ENCODE results near the gene DOCK2. TPM values are rescaled to one million over a fixed set of nuclear protein-coding genes. Genes with fewer than 3 reads are reported as not detected.

Gene DOCK2
- total and polyA plus RNA-seq, 2 donors (not counting 1 experiment from before 2014, with no cell fraction given) = 112 to 330 TPM

- ChIA-PET POLR2A (no interaction called here), CTCF (no interaction called here)
- Histone ChIP-seq H4K20me1 (ENCODE audit: control insufficient read depth, insufficient read depth, low read length, poor library complexity, severe bottlenecking) (peaks cover 99% of the 10 kb centered on the region), H3K36me3 (replicated peaks in 1 of 2; ENCODE audit: control extremely low read depth in 1 of 2, control insufficient read depth in 1 of 2, extremely low read depth in 1 of 2, insufficient read depth in 2 of 2, low read length in 1 of 2) (peaks cover 0 to 44% of the 10 kb centered on the region in 2 experiments), H3K27me3 (replicated peaks in 1 of 4; ENCODE audit: control extremely low read depth in 1 of 4, control insufficient read depth in 3 of 4, insufficient read depth in 4 of 4, low read length in 3 of 4) (no peaks in the 10 kb centered on the region), H3K79me2 (ENCODE audit: control insufficient read depth, insufficient read depth, low read length) (peaks cover 100% of the 10 kb centered on the region), H3K4me3 (ENCODE audit: control extremely low read depth in 1 of 5, extremely low read depth in 1 of 5, insufficient read depth in 1 of 5, low read depth in 2 of 5, low read length in 4 of 5) (no peak overlapping the region), H3K27ac (ENCODE audit: low read length in 2 of 2) (peak overlapping the region in 1 of 2 donors; percentile 76), H3K9me3 (ENCODE audit: control extremely low read depth in 1 of 3, control insufficient read depth in 2 of 3, insufficient read depth in 1 of 3, low read length in 2 of 3) (no peaks in the 10 kb centered on the region), H2AFZ (ENCODE audit: insufficient read depth, low read depth, low read length, poor library complexity, severe bottlenecking) (no peak overlapping the region), H3K4me2 (replicated peaks; ENCODE audit: low read depth, low read length, poor library complexity, severe bottlenecking) (peak overlapping the region; percentile 44), H3K4me1 (ENCODE audit: control insufficient read depth in 2 of 2, insufficient read depth in 2 of 2, low read length in 2 of 2) (peaks cover 51 to 77% of the 10 kb centered on the region in 2 donors), H3K9ac (ENCODE audit: low read length) (peak overlapping the region; percentile 12)
- H3K4me1 Mint-ChIP-seq = peaks cover 97% of the 10 kb centered on the region
- peak overlapping the region; percentile 82 for H3K4me3 Mint-ChIP-seq
- 79% methylated on average over 5 of the region's 5 CpGs for WGBS (ENCODE audit: insufficient coverage)
- no peaks in the 10 kb centered on the region for H3K27me3 Mint-ChIP-seq
- TF ChIP-seq, protein P1, sequence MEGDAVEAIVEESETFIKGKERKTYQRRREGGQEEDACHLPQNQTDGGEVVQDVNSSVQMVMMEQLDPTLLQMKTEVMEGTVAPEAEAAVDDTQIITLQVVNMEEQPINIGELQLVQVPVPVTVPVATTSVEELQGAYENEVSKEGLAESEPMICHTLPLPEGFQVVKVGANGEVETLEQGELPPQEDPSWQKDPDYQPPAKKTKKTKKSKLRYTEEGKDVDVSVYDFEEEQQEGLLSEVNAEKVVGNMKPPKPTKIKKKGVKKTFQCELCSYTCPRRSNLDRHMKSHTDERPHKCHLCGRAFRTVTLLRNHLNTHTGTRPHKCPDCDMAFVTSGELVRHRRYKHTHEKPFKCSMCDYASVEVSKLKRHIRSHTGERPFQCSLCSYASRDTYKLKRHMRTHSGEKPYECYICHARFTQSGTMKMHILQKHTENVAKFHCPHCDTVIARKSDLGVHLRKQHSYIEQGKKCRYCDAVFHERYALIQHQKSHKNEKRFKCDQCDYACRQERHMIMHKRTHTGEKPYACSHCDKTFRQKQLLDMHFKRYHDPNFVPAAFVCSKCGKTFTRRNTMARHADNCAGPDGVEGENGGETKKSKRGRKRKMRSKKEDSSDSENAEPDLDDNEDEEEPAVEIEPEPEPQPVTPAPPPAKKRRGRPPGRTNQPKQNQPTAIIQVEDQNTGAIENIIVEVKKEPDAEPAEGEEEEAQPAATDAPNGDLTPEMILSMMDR (IDR thresholded peaks at IDR 0.05) = no peak
- TF ChIP-seq EZH2 (IDR thresholded peaks at IDR 0.05; ENCODE audit: borderline replicate concordance, insufficient read depth, low read depth, low read length, poor library complexity, severe bottlenecking) = no peak
- peak overlapping the region; percentile 91 for H3K27ac Mint-ChIP-seq
- ATAC-seq (ENCODE audit: low read depth) (no peak), DNase-seq (no peak)
- intact Hi-C loops (cut with micrococcal nuclease) = no loop called here
- no peaks in the 10 kb centered on the region for H3K9me3 Mint-ChIP-seq (ENCODE audit: insufficient read depth)
Observed at GRCh38 chr5:169651526-169651925, 14.5 kb downstream of the DOCK2 start.

- Mint-ChIP-seq H3K27ac (peak overlapping the region; percentile 48), H3K27me3 (no peaks in the 10 kb centered on the region), H3K4me3 (no peak overlapping the region), H3K9me3 (ENCODE audit: insufficient read depth) (no peaks in the 10 kb centered on the region), H3K4me1 (peaks cover 96% of the 10 kb centered on the region)
- peaks cover 0 to 49% of the 10 kb centered on the region in 2 experiments for H3K36me3 ChIP-seq (replicated peaks in 1 of 2; ENCODE audit: control extremely low read depth in 1 of 2, control insufficient read depth in 1 of 2, extremely low read depth in 1 of 2, insufficient read depth in 2 of 2, low read length in 1 of 2)
- ChIA-PET CTCF (no interaction called here), POLR2A (no interaction called here)
- no peaks in the 10 kb centered on the region for H3K27me3 ChIP-seq (replicated peaks in 1 of 4; ENCODE audit: control extremely low read depth in 1 of 4, control insufficient read depth in 3 of 4, insufficient read depth in 4 of 4, low read length in 3 of 4)
- H3K4me1 ChIP-seq (ENCODE audit: control insufficient read depth in 2 of 2, insufficient read depth in 2 of 2, low read length in 2 of 2) = peaks cover 46 to 77% of the 10 kb centered on the region in 2 donors
- intact Hi-C loops (cut with micrococcal nuclease) = no loop called here
- H3K27ac ChIP-seq (ENCODE audit: low read length in 2 of 2) = no peak overlapping the region
- 0% methylated on average over 1 of the region's 1 CpG for WGBS (ENCODE audit: insufficient coverage)
- TF ChIP-seq, protein P1 (IDR thresholded peaks at IDR 0.05) = no peak
- no peak for TF ChIP-seq EZH2 (IDR thresholded peaks at IDR 0.05; ENCODE audit: borderline replicate concordance, insufficient read depth, low read depth, low read length, poor library complexity, severe bottlenecking)
- ATAC-seq (ENCODE audit: low read depth) (no peak), DNase-seq (no peak)
- H3K9me3 ChIP-seq (ENCODE audit: control extremely low read depth in 1 of 3, control insufficient read depth in 2 of 3, insufficient read depth in 1 of 3, low read length in 2 of 3) = no peaks in the 10 kb centered on the region
- H3K79me2 ChIP-seq (ENCODE audit: control insufficient read depth, insufficient read depth, low read length) = peaks cover 100% of the 10 kb centered on the region
- H2AFZ ChIP-seq (ENCODE audit: insufficient read depth, low read depth, low read length, poor library complexity, severe bottlenecking) = no peak overlapping the region
- peaks cover 98% of the 10 kb centered on the region for H4K20me1 ChIP-seq (ENCODE audit: control insufficient read depth, insufficient read depth, low read length, poor library complexity, severe bottlenecking)
- no peak overlapping the region for H3K4me2 ChIP-seq (replicated peaks; ENCODE audit: low read depth, low read length, poor library complexity, severe bottlenecking)
- H3K9ac ChIP-seq (ENCODE audit: low read length) = no peak overlapping the region
- no peak overlapping the region for H3K4me3 ChIP-seq (ENCODE audit: control extremely low read depth in 1 of 5, extremely low read depth in 1 of 5, insufficient read depth in 1 of 5, low read depth in 2 of 5, low read length in 4 of 5)
Observed at GRCh38 chr5:169652057-169652456, 15.0 kb downstream of the DOCK2 start.
